ENCODE measurements around the gene GPR155.

GPR155 gene

DNA sequence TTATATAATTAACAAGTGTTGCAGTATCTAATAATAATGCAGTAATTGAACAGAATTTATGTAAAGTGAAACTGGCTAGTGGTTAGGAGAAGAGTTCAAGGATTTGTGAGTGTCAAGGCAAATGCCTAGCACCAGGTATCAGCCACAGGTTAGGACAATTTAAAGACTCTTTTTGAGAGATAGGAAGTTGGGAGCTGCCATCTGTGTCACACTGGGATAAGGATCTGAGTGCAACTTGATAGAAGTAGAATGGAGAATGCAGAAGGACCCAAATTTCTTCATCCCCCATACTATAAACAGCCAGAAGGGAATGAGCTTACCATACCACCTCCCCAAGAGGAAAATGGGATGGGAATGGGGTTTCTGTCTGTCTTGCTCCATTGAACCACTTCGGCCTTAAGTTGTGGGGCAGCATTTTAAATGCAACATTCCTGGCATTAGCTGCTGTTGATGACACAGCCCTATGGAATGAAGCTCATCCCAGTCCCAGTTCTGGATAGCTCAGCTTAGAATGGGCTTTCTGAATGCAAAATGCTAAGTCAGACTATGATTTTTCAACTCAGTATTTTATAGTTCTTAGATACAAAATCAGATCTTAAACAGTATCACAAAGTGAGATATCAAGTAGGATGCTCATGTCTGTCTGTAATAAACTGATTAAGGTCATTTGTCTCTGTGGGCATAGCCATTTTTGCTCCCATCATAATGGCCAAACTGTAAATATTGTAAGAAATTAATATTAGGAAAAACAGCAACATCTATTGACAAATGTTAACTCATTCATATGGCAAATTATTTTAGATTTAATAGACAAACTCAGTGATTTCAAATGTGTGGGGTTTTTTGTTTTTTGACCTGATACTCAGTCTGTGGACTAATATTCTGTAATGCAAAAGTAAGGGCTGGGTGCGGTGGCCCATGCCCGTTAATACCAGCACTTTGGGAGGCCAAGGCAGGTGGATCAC, 44.0 kb downstream of the GPR155 start:
- DNase-seq (ENCODE audit: low spot score) = no peak
- in situ Hi-C loops (cut with MboI; ENCODE audit: low pct_unique_long_range_greater_than_20kb, low sequenced_read_pairs, unreplicated experiment) = no loop called here
- TF ChIP-seq, protein P1, sequence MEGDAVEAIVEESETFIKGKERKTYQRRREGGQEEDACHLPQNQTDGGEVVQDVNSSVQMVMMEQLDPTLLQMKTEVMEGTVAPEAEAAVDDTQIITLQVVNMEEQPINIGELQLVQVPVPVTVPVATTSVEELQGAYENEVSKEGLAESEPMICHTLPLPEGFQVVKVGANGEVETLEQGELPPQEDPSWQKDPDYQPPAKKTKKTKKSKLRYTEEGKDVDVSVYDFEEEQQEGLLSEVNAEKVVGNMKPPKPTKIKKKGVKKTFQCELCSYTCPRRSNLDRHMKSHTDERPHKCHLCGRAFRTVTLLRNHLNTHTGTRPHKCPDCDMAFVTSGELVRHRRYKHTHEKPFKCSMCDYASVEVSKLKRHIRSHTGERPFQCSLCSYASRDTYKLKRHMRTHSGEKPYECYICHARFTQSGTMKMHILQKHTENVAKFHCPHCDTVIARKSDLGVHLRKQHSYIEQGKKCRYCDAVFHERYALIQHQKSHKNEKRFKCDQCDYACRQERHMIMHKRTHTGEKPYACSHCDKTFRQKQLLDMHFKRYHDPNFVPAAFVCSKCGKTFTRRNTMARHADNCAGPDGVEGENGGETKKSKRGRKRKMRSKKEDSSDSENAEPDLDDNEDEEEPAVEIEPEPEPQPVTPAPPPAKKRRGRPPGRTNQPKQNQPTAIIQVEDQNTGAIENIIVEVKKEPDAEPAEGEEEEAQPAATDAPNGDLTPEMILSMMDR (IDR thresholded peaks at IDR 0.05; ENCODE audit: extremely low read depth, insufficient read depth, missing control alignments) = no peak

DNA sequence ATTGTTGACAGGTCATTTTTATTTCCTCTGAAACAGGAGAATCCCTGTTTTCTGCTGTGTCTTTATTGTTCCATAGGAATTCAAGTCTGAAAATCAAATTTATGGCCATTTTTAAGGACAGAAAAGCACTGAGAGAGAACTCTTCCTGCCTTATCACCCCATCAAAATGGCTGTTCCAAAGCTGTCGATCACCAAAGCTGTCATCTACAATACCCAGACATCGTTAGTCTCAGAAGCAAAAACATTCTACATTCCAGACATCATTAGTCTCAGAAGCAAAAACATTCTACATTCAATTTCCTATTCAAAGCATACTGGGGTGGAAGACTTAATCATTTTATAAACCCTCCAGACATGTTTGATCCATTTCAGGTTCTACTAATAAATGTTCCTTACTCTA, 46.9 kb downstream of the GPR155 start:
- in situ Hi-C loops (cut with MboI; ENCODE audit: low pct_unique_long_range_greater_than_20kb, low sequenced_read_pairs, unreplicated experiment) = no loop called here
- TF ChIP-seq, protein P1 (IDR thresholded peaks at IDR 0.05; ENCODE audit: extremely low read depth, insufficient read depth, missing control alignments) = no peak
- no peak for DNase-seq (ENCODE audit: low spot score)

DNA sequence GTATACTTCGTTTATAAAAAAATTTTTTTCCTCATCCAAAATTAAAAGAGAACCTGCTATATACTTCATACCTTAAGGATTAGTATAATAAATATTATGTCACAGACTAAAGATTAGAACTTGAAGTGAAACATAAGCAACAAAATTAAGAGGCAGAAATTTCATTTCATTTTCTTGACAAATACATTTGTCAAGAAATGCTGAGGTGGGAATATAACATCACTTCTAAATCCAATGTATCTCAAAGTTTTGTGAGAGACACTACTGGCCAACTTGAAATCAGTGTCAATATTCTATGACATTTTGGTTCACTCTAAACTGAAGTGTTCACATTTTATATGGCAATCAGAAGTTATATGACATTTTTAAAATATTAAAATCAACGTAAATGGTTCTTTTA, 47.5 kb downstream of the GPR155 start:
- no peak for DNase-seq (ENCODE audit: low spot score)
- in situ Hi-C loops (cut with MboI; ENCODE audit: low pct_unique_long_range_greater_than_20kb, low sequenced_read_pairs, unreplicated experiment) = no loop called here
- TF ChIP-seq, protein P1 (IDR thresholded peaks at IDR 0.05; ENCODE audit: extremely low read depth, insufficient read depth, missing control alignments) = no peak

DNA sequence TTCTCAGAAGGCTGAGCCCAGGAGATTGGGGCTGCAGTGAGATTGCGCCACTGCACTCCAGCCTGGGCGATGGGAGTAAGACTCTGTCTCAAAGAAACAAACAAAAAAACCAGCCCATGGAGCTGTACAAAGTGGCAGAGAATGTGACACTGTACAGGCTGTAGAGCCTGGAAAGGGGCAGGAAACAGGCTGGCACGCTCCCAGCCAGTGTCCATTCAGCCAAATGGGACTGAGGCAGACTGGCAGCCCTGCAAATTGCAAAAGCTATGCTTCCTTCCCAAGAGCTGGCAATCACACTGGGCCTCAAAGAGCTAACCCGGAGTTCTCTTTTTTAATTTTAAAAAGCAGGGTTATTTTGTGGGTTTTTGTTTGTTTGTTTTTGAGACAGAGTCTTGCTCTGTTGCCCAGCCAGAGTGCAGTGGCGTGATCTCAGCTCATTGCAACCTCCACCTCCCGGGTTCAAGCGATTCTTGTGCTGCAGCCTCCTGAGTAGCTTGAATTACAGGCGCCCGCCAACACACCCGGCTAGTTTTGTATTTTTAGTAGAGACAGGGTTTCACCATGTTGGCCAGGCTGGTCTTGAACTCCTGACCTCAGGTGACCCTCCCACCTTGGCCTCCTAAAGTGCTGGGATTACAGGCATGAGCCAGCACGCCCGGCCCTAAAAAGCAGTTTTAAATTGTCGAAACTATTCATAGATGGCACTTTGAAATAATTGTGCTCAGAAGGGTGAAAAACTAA, 48.5 kb downstream of the GPR155 start:
- TF ChIP-seq, protein P1 (IDR thresholded peaks at IDR 0.05; ENCODE audit: extremely low read depth, insufficient read depth, missing control alignments) = no peak
- no peak for DNase-seq (ENCODE audit: low spot score)
- in situ Hi-C loops (cut with MboI; ENCODE audit: low pct_unique_long_range_greater_than_20kb, low sequenced_read_pairs, unreplicated experiment) = no loop called here

DNA sequence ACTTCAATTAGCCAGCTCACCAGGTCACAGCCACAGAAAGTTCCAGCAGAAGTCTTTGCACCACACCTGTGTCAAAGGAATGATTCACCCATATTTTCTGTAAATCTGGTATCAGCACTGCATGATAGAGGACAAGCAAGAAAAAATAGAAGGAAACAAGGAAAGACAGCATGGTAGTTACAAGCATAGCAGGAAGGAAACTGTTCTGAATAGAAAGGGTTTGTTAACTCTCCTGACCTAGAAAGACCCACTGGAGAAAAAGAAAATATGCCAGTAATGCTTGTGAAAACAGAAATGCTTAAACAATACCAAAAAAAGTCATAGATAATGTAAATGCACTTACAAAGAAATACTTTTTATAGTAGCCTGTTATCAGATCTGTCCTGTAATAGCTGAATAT, 50.5 kb downstream of the GPR155 start:
- in situ Hi-C loops (cut with MboI; ENCODE audit: low pct_unique_long_range_greater_than_20kb, low sequenced_read_pairs, unreplicated experiment) = no loop called here
- TF ChIP-seq, protein P1 (IDR thresholded peaks at IDR 0.05; ENCODE audit: extremely low read depth, insufficient read depth, missing control alignments) = no peak
- no peak for DNase-seq (ENCODE audit: low spot score)

DNA sequence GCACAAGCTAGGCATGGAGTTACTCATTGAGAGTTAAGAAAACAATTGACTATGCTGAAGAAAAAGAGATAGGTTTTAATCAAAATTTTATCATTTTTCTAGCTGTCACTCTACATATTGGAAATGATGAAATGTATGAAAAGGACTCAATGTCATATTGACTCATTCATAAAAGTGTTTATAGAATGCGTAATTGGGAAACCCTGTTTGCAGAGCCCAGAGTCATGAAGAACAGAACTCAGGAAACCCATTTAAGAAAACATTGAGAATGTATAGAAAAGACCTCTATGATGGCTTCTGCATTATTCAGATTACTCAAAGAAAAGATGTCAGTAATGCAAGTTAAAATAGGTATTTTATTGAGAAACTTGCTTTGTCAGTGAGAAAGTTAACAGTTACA, 54.9 kb downstream of the GPR155 start:
- TF ChIP-seq, protein P1 (IDR thresholded peaks at IDR 0.05; ENCODE audit: extremely low read depth, insufficient read depth, missing control alignments) = no peak
- in situ Hi-C loops (cut with MboI; ENCODE audit: low pct_unique_long_range_greater_than_20kb, low sequenced_read_pairs, unreplicated experiment) = no loop called here
- no peak for DNase-seq (ENCODE audit: low spot score)
